OCI-LY1 (cell line): ENCODE data around the gene PWP2.
"Not testable (repeated sequence)": the region's sequence is repeated elsewhere in the genome, so short reads cannot be mapped to it uniquely, and the experiment has no call there.

Experiments used
- H2AFZ ChIP-seq: fragments of 200-600 bp; sonication (generic), shearing (Covaris generic); 2 replicates; pipeline ENCODE4 v1.6.0; 2014; ENCODE audit warnings: antibody characterized with exemption, mild to moderate bottlenecking, low read length
- H3F3A ChIP-seq: fragments of 200-600 bp; sonication (generic), shearing (Covaris generic); 2 replicates; pipeline ENCODE4 v1.6.0; 2014; ENCODE audit warnings: mild to moderate bottlenecking, antibody characterized with exemption, low read length, moderate library complexity; ENCODE audit not compliant: insufficient read depth
- H3K27ac ChIP-seq: fragments of 200-600 bp; sonication (generic); 2 replicates; pipeline ENCODE4 v1.5.1; 2014; ENCODE audit warnings: low read length, mixed run types, mild to moderate bottlenecking, low read depth; ENCODE audit not compliant: poor library complexity, severe bottlenecking
- H3K27me3 ChIP-seq: fragments of 200-600 bp; sonication (generic); 2 replicates; pipeline ENCODE4 v1.6.0; 2014; ENCODE audit warnings: antibody characterized with exemption, mild to moderate bottlenecking, low read length, moderate library complexity; ENCODE audit not compliant: insufficient read depth
- H3K36me3 ChIP-seq: fragments of 200-600 bp; sonication (generic); 2 replicates; pipeline ENCODE4 v1.6.1; 2014; ENCODE audit warnings: mild to moderate bottlenecking, antibody characterized with exemption, low read length, moderate library complexity, mixed read lengths; ENCODE audit not compliant: insufficient read depth
- H3K4me1 ChIP-seq: fragments of 200-600 bp; sonication (generic); 2 replicates; pipeline ENCODE4 v1.5.1; 2014; ENCODE audit warnings: mild to moderate bottlenecking, low read length, moderate library complexity; ENCODE audit not compliant: insufficient read depth, severe bottlenecking
- H3K4me2 ChIP-seq: fragments of 200-600 bp; sonication (generic), shearing (Covaris generic); 2 replicates; pipeline ENCODE4 v1.6.1; 2014; ENCODE audit warnings: low read length
- H3K4me3 ChIP-seq: fragments of 200-600 bp; sonication (generic); 2 replicates; pipeline ENCODE4 v1.5.1; 2014; ENCODE audit warnings: low read length, low read depth, mild to moderate bottlenecking, mixed read lengths; ENCODE audit not compliant: poor library complexity, severe bottlenecking
- H3K79me2 ChIP-seq: fragments of 200-600 bp; shearing (Covaris generic); 2 replicates; pipeline ENCODE4 v1.6.1; 2016; ENCODE audit warnings: mixed run types, low read length, mixed read lengths; ENCODE audit not compliant: insufficient read depth
- H3K9ac ChIP-seq: fragments of 200-600 bp; sonication (generic), shearing (Covaris generic); 2 replicates; pipeline ENCODE4 v1.6.1; 2014; ENCODE audit warnings: mild to moderate bottlenecking, low read length, mixed read lengths
- H3K9me2 ChIP-seq: fragments of 200-600 bp; sonication (generic), shearing (Covaris generic); 2 replicates; pipeline ENCODE4 v1.6.1; 2014; ENCODE audit warnings: low read depth, mild to moderate bottlenecking, low read length, mixed read lengths
- H3K9me3 ChIP-seq: fragments of 200-600 bp; shearing (Covaris generic); 2 replicates; pipeline ENCODE4 v1.6.1; 2014; ENCODE audit warnings: low read length, mixed read lengths
- H4K20me1 ChIP-seq: fragments of 200-600 bp; sonication (generic), shearing (Covaris generic); 2 replicates; pipeline ENCODE4 v1.6.0; 2016; ENCODE audit warnings: mild to moderate bottlenecking, low read length; ENCODE audit not compliant: insufficient read depth

Gene PWP2

DNA sequence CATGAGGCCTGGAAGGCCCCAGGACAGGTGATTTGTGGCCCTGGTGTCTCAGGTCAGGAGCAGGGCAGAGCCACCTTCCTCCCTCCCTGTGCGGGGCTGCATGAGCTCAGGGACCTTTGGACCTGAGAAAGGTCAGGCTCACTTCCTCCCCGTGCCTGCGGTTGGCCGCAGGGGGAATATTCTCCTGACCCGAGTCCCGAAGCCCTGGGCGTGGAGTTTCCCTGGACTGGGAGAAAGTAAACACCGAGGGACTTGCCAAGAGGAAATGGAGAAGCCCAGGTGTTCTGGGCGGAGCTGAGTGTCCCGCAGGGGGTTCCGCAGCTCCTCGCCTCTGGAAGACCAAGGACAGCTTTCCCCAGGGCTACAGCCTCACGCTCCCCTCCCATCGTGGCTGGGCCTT lies 68.9 kb downstream of the PWP2 start:
- H3K79me2 ChIP-seq, H3K9ac ChIP-seq, H3K4me2 ChIP-seq, H3K4me3 ChIP-seq, H4K20me1 ChIP-seq, H3K27me3 ChIP-seq, H3K36me3 ChIP-seq, H3K9me2 ChIP-seq, H2AFZ ChIP-seq, H3K27ac ChIP-seq, H3K4me1 ChIP-seq, H3K9me3 ChIP-seq, H3F3A ChIP-seq: not testable (repeated sequence)
